ENCODE data around the gene FBXL15.

The FBXL15 gene

GRCh38 chr10:102433619-102434046 is 13.0 kb downstream of the FBXL15 start:
- H3K4me1 ChIP-seq (ENCODE audit: control insufficient read depth, insufficient read depth, low read length) = peaks cover 12% of the 10 kb centered on the region
- H3K27ac ChIP-seq (ENCODE audit: low read length) = no peak overlapping the region
- H3K4me3 ChIP-seq (ENCODE audit: low read length in 2 of 2) = no peak overlapping the region
- peaks cover 14% of the 10 kb centered on the region in 2 donors for H3K27me3 ChIP-seq (ENCODE audit: control insufficient read depth in 1 of 2, insufficient read depth in 2 of 2, low read length in 2 of 2)
- no peak overlapping the region for H3K9ac ChIP-seq (ENCODE audit: low read length in 2 of 2)
- H3K9me3 ChIP-seq (ENCODE audit: control insufficient read depth in 2 of 2, low read length in 2 of 2) = no peaks in the 10 kb centered on the region
- H3K36me3 ChIP-seq (ENCODE audit: control insufficient read depth in 2 of 2, insufficient read depth in 2 of 2, low read length in 2 of 2) = no peaks in the 10 kb centered on the region

GRCh38 chr10:102434394-102435132 is 13.9 kb downstream of the FBXL15 start:
- no peak overlapping the region for H3K4me3 ChIP-seq (ENCODE audit: low read length in 2 of 2)
- H3K9me3 ChIP-seq (ENCODE audit: control insufficient read depth in 2 of 2, low read length in 2 of 2) = no peaks in the 10 kb centered on the region
- peaks cover 14% of the 10 kb centered on the region in 2 donors for H3K27me3 ChIP-seq (ENCODE audit: control insufficient read depth in 1 of 2, insufficient read depth in 2 of 2, low read length in 2 of 2)
- H3K27ac ChIP-seq (ENCODE audit: low read length) = no peak overlapping the region
- no peak overlapping the region for H3K9ac ChIP-seq (ENCODE audit: low read length in 2 of 2)
- no peaks in the 10 kb centered on the region for H3K36me3 ChIP-seq (ENCODE audit: control insufficient read depth in 2 of 2, insufficient read depth in 2 of 2, low read length in 2 of 2)
- H3K4me1 ChIP-seq (ENCODE audit: control insufficient read depth, insufficient read depth, low read length) = peaks cover 12% of the 10 kb centered on the region

GRCh38 chr10:102435133-102435497 is 14.5 kb downstream of the FBXL15 start:
- no peaks in the 10 kb centered on the region for H3K9me3 ChIP-seq (ENCODE audit: control insufficient read depth in 2 of 2, low read length in 2 of 2)
- no peaks in the 10 kb centered on the region for H3K36me3 ChIP-seq (ENCODE audit: control insufficient read depth in 2 of 2, insufficient read depth in 2 of 2, low read length in 2 of 2)
- no peak overlapping the region for H3K9ac ChIP-seq (ENCODE audit: low read length in 2 of 2)
- no peak overlapping the region for H3K27ac ChIP-seq (ENCODE audit: low read length)
- H3K27me3 ChIP-seq (ENCODE audit: control insufficient read depth in 1 of 2, insufficient read depth in 2 of 2, low read length in 2 of 2) = peaks cover 14% of the 10 kb centered on the region in 2 donors
- H3K4me1 ChIP-seq (ENCODE audit: control insufficient read depth, insufficient read depth, low read length) = peaks cover 12% of the 10 kb centered on the region
- no peak overlapping the region for H3K4me3 ChIP-seq (ENCODE audit: low read length in 2 of 2)

GRCh38 chr10:102435529-102436233 is 15.0 kb downstream of the FBXL15 start:
- peaks cover 14% of the 10 kb centered on the region in 2 donors for H3K27me3 ChIP-seq (ENCODE audit: control insufficient read depth in 1 of 2, insufficient read depth in 2 of 2, low read length in 2 of 2)

GRCh38 chr10:102436312-102436711 is 15.7 kb downstream of the FBXL15 start:
- H3K4me1 ChIP-seq (ENCODE audit: control insufficient read depth, insufficient read depth, low read length) = peaks cover 11% of the 10 kb centered on the region
- H3K9me3 ChIP-seq (ENCODE audit: control insufficient read depth in 2 of 2, low read length in 2 of 2) = no peaks in the 10 kb centered on the region
- no peaks in the 10 kb centered on the region for H3K36me3 ChIP-seq (ENCODE audit: control insufficient read depth in 2 of 2, insufficient read depth in 2 of 2, low read length in 2 of 2)
- no peak overlapping the region for H3K27ac ChIP-seq (ENCODE audit: low read length)
- no peak overlapping the region for H3K4me3 ChIP-seq (ENCODE audit: low read length in 2 of 2)
- peaks cover 14% of the 10 kb centered on the region in 2 donors for H3K27me3 ChIP-seq (ENCODE audit: control insufficient read depth in 1 of 2, insufficient read depth in 2 of 2, low read length in 2 of 2)
- no peak overlapping the region for H3K9ac ChIP-seq (ENCODE audit: low read length in 2 of 2)

More at GRCh38 chr10:102435529-102436233, 15.0 kb downstream of the FBXL15 start:
- Histone ChIP-seq H3K4me1 (ENCODE audit: control insufficient read depth, insufficient read depth, low read length) (peaks cover 12% of the 10 kb centered on the region), H3K9ac (ENCODE audit: low read length in 2 of 2) (no peak overlapping the region), H3K9me3 (ENCODE audit: control insufficient read depth in 2 of 2, low read length in 2 of 2) (no peaks in the 10 kb centered on the region), H3K4me3 (ENCODE audit: low read length in 2 of 2) (peak overlapping the region in 1 of 2 donors; percentile 29), H3K36me3 (ENCODE audit: control insufficient read depth in 2 of 2, insufficient read depth in 2 of 2, low read length in 2 of 2) (no peaks in the 10 kb centered on the region), H3K27ac (ENCODE audit: low read length) (no peak overlapping the region)

- peaks cover 14% of the 10 kb centered on the region in 2 donors for H3K27me3 ChIP-seq (ENCODE audit: control insufficient read depth in 1 of 2, insufficient read depth in 2 of 2, low read length in 2 of 2)
These were observed 16.9 kb downstream of the FBXL15 start for GRCh38 chr10:102437515-102437914.

GRCh38 chr10:102438374-102438773 is 17.7 kb downstream of the FBXL15 start:
- no peak overlapping the region for H3K4me3 ChIP-seq (ENCODE audit: low read length in 2 of 2)
- H3K36me3 ChIP-seq (ENCODE audit: control insufficient read depth in 2 of 2, insufficient read depth in 2 of 2, low read length in 2 of 2) = no peaks in the 10 kb centered on the region
- no peak overlapping the region for H3K9ac ChIP-seq (ENCODE audit: low read length in 2 of 2)
- peaks cover 14% of the 10 kb centered on the region in 2 donors for H3K27me3 ChIP-seq (ENCODE audit: control insufficient read depth in 1 of 2, insufficient read depth in 2 of 2, low read length in 2 of 2)
- H3K4me1 ChIP-seq (ENCODE audit: control insufficient read depth, insufficient read depth, low read length) = peaks cover 2% of the 10 kb centered on the region
- no peak overlapping the region for H3K27ac ChIP-seq (ENCODE audit: low read length)
- H3K9me3 ChIP-seq (ENCODE audit: control insufficient read depth in 2 of 2, low read length in 2 of 2) = no peaks in the 10 kb centered on the region

More at GRCh38 chr10:102437515-102437914, 16.9 kb downstream of the FBXL15 start:
- Histone ChIP-seq H3K36me3 (ENCODE audit: control insufficient read depth in 2 of 2, insufficient read depth in 2 of 2, low read length in 2 of 2) (no peaks in the 10 kb centered on the region), H3K9ac (ENCODE audit: low read length in 2 of 2) (no peak overlapping the region), H3K9me3 (ENCODE audit: control insufficient read depth in 2 of 2, low read length in 2 of 2) (no peaks in the 10 kb centered on the region), H3K4me3 (ENCODE audit: low read length in 2 of 2) (no peak overlapping the region), H3K4me1 (ENCODE audit: control insufficient read depth, insufficient read depth, low read length) (peaks cover 2% of the 10 kb centered on the region), H3K27ac (ENCODE audit: low read length) (no peak overlapping the region)

GRCh38 chr10:102444851-102445250 is 24.2 kb downstream of the FBXL15 start:
- no peak overlapping the region for H3K4me3 ChIP-seq (ENCODE audit: low read length in 2 of 2)
- H3K36me3 ChIP-seq (ENCODE audit: control insufficient read depth in 2 of 2, insufficient read depth in 2 of 2, low read length in 2 of 2) = no peaks in the 10 kb centered on the region
- H3K9me3 ChIP-seq (ENCODE audit: control insufficient read depth in 2 of 2, low read length in 2 of 2) = no peaks in the 10 kb centered on the region
- H3K9ac ChIP-seq (ENCODE audit: low read length in 2 of 2) = no peak overlapping the region
- H3K27me3 ChIP-seq (ENCODE audit: control insufficient read depth in 1 of 2, insufficient read depth in 2 of 2, low read length in 2 of 2) = no peaks in the 10 kb centered on the region
- H3K4me1 ChIP-seq (ENCODE audit: control insufficient read depth, insufficient read depth, low read length) = no peaks in the 10 kb centered on the region
- no peak overlapping the region for H3K27ac ChIP-seq (ENCODE audit: low read length)

- H3K27ac ChIP-seq (ENCODE audit: low read length) = no peak overlapping the region
- H3K4me1 ChIP-seq (ENCODE audit: control insufficient read depth, insufficient read depth, low read length) = peaks cover 13% of the 10 kb centered on the region
- no peaks in the 10 kb centered on the region for H3K9me3 ChIP-seq (ENCODE audit: control insufficient read depth in 2 of 2, low read length in 2 of 2)
- no peaks in the 10 kb centered on the region for H3K27me3 ChIP-seq (ENCODE audit: control insufficient read depth in 1 of 2, insufficient read depth in 2 of 2, low read length in 2 of 2)
- no peaks in the 10 kb centered on the region for H3K36me3 ChIP-seq (ENCODE audit: control insufficient read depth in 2 of 2, insufficient read depth in 2 of 2, low read length in 2 of 2)
- H3K4me3 ChIP-seq (ENCODE audit: low read length in 2 of 2) = peak overlapping the region; percentile 87 to 95
- peak overlapping the region; percentile 79 to 83 for H3K9ac ChIP-seq (ENCODE audit: low read length in 2 of 2)
These were observed 28.9 kb downstream of the FBXL15 start for GRCh38 chr10:102449321-102450123.

GRCh38 chr10:102450124-102450373 is 29.4 kb downstream of the FBXL15 start:
- H3K36me3 ChIP-seq (ENCODE audit: control insufficient read depth in 2 of 2, insufficient read depth in 2 of 2, low read length in 2 of 2) = no peaks in the 10 kb centered on the region
- H3K4me1 ChIP-seq (ENCODE audit: control insufficient read depth, insufficient read depth, low read length) = peaks cover 13% of the 10 kb centered on the region
- H3K4me3 ChIP-seq (ENCODE audit: low read length in 2 of 2) = peak overlapping the region; percentile 87 to 95
- peak overlapping the region; percentile 79 to 83 for H3K9ac ChIP-seq (ENCODE audit: low read length in 2 of 2)
- no peaks in the 10 kb centered on the region for H3K9me3 ChIP-seq (ENCODE audit: control insufficient read depth in 2 of 2, low read length in 2 of 2)
- no peaks in the 10 kb centered on the region for H3K27me3 ChIP-seq (ENCODE audit: control insufficient read depth in 1 of 2, insufficient read depth in 2 of 2, low read length in 2 of 2)
- H3K27ac ChIP-seq (ENCODE audit: low read length) = no peak overlapping the region
